Peyer's patch (tissue), 4 donors: Measurements from ENCODE around the gene POLR2M.

ENCODE experiments used
- CTCF ChIP-seq, 6 experiments: fragments of 450-650 bp in 4 of 6; fragments of 200-600 bp in 2 of 6; sonication (generic) in 1 of 6; IDR thresholded peaks; one replicate each; pipeline ENCODE4 v1.5.1; 2017 to 2019; ENCODE audit warnings: antibody characterized with exemption in 6 of 6, mild to moderate bottlenecking in 3 of 6, moderate library complexity in 1 of 6
- POLR2A ChIP-seq, 2 donors: fragments of 450-650 bp; IDR thresholded peaks; one replicate each; pipeline ENCODE4 v1.5.1; 2017; ENCODE audit warnings: antibody characterized with exemption in 2 of 2, mild to moderate bottlenecking in 2 of 2, moderate library complexity in 2 of 2

- TF ChIP-seq CTCF (IDR thresholded peaks at IDR 0.05): peak in 2 of 6 experiments; percentile 19 to 35
- TF ChIP-seq POLR2A (IDR thresholded peaks at IDR 0.05): no peak
Measured at GRCh38 chr15:57743424-57743823, 36.9 kb downstream of the POLR2M start.
